8988T (cell line): ENCODE data around the gene RDH13.
"Not testable (repeated sequence)": the region's sequence is repeated elsewhere in the genome, so short reads cannot be mapped to it uniquely, and the experiment has no call there.

Experiments used
- DNase-seq: peaks from one replicate; pipeline ENCODE4 v3.0.0; 2011

The RDH13 gene, protein sequence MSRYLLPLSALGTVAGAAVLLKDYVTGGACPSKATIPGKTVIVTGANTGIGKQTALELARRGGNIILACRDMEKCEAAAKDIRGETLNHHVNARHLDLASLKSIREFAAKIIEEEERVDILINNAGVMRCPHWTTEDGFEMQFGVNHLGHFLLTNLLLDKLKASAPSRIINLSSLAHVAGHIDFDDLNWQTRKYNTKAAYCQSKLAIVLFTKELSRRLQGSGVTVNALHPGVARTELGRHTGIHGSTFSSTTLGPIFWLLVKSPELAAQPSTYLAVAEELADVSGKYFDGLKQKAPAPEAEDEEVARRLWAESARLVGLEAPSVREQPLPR

DNA sequence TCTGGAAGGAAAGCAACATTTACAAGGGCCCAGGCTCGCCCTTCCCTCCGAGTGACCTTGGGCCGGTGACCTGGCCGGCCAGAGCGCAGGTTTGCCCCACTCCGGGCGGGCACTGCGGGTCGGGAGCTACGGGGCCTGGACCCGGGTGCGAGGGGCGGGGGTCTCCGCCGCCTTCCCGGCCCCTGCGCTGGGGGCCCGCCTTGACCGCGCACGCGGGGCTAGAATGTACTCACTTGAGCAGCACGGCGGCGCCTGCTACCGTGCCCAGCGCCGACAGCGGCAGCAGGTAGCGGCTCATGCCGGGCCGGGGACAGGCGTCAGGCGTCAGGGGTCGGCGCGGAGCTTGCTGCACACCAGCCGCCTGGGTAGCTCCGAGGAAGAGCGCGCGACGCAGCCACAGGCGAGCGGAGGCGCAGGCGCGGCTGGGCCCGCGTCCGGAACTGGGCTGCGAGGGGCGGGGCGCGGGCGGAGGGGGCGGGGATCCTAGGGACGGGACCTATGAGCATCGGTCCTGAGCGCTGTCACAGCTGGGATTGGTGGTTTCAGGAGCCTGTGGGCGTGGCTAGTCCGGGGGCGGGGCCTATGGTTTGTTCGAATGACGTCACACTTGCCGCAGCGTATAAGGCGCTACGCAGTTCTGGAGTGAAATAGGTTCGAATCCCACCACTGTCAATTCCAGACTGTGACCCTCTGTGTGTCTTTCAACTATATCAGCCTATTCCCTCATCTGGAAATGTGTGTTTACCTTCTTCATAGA is at the start of gene RDH13:
TSS of gene RDH13 (minus strand) at position 414 of the 757 bp plus-strand sequence. CDS start at position 298, 116 bp downstream.
- no peak for DNase-seq

GRCh38 chr19:55112246-55112776 is 49.4 kb upstream of the RDH13 start:
- DNase-seq, result no peak

- DNase-seq, result no peak
Measured at GRCh38 chr19:55111238-55111831, 48.4 kb upstream of the RDH13 start.

- no peak for DNase-seq
Measured at GRCh38 chr19:55109527-55110291, 46.8 kb upstream of the RDH13 start.

DNA sequence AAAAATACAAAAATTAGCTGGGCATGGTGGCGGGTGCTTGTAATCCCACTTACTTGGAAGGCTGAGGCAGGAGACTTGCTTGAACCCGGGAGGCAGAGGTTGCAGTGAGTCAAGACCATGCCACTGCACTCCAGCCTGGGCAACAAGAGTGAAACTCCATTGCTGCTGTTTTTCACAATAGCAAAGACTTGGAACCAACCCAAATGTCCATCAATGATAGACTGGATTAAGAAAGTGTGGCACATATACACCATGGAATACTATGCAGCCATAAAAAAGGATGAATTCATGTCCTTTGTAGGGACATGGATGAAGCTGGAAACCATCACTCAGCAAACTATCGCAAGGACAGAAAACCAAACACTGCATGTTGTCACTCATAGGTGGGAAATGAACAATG is 44.3 kb upstream of the RDH13 start:
- DNase-seq, result not testable (repeated sequence)

DNA sequence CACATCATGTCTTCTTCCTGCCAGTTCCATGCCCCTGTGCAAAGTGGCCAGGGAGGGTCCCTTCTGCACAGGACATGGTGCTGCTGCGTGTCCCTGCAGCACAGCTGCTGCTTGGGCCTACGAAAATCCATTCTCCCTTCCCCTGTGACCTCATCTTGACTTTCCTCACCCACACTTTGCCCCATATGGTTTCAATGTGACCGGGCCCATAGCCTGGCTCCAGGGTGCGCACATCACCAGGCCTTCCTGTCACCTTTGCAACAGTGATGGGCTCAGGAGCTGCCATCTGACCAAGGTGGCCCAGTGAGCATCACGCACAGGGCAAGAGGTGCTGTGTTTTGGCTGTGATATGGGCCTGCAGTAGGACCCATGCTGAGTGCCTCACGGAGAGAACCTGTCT is 43.6 kb upstream of the RDH13 start:
- DNase-seq, result no peak

DNA sequence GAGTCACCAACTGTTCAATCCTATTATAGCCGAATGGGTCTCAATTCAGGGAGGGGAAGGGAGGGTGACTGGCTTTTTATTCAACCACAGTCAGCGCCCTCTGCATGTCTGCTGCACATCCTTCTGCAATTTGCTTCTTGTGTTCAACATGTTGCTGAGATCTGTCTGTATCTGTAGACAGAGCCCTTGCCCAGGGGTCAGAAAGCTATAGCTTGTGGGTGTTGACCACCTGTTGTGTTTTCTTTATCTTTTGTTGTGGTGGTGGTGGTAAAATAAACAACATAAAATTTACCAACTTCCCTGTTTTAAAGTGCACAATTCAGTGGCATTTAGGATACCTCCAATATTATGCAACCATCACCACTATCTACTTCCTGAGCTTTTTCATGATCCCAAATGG is 42.3 kb upstream of the RDH13 start:
- no peak for DNase-seq

- no peak for DNase-seq
Measured at GRCh38 chr19:55103190-55103589, 40.2 kb upstream of the RDH13 start.

- DNase-seq, result no peak
Measured at GRCh38 chr19:55101261-55101660, 38.3 kb upstream of the RDH13 start.

GRCh38 chr19:55099557-55100506 is 36.9 kb upstream of the RDH13 start:
- no peak for DNase-seq

GRCh38 chr19:55098716-55099556 is 36.0 kb upstream of the RDH13 start:
- DNase-seq, result no peak

DNA sequence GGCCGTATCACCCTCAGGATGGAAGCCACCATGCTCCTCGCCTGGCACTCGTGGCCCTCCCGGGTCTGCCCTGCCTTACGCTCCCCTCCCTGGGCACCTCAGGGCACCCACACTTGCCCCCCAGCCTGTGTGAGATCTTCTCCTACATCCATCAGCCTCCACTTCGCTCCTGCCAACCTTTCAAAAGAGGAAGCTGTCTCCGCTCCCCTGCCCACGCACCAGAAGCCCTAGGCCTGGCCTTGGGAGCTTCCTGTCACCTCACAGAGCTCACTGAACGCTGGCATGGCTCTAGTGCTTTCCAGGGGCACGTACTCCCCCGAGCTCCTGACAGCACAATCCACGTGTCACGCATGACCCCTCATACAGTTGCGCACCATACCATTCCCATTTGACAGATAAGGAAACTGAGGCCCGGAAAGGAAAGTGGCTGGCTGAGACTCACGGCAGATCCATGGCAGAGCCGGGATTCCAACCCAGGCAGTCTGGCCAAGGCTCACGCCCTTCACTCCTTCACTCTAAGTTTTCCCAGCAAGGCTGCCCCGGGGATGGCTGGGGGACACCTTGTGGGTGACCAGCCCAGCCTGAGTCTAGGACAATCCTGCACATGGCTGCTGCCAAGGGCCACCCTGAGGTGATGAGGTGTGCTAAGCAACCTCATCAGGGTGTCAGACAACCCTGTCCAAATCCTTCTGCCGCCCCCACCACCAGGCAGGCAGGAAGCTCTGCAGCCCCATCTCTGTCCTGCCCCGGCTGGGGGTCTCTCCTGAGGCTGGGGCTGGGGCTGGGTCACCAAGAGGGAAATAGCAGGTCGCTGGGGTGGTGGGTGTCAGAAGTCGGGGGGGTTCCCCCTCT is 35.1 kb upstream of the RDH13 start:
- no peak for DNase-seq

DNA sequence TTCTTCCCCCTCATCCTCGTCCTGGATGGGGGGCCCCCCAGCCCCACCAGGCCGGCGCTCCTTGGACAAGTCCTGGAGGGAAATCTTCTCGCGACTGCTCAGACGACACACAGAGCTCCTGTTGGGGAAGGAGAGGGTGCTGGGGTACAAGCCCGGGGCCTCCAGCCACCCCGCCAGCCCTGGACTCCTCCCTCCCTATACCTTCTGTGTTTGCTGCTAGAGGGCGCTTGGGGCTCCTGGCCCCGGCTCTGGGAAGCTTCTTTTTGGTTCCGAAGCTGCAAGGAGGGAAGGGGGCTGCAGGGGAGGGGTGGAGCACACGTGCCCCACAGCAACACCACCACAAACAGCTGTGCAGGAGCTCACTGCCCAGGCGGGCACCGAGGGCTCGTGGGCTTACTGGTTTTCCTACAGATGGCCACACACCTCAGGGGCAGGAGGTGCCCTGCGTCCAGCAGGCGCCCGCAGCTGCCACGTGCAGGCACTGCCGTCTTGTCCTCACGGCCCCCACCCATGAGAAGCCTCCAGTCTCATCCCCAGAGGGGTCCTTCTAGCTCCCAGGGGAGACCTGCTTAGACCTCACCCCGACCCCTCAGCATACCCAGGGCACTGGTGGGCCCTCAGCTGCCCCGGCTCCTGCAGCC is 33.2 kb upstream of the RDH13 start:
- no peak for DNase-seq

GRCh38 chr19:55095260-55096060 is 32.5 kb upstream of the RDH13 start:
- DNase-seq, result peak; percentile 94

DNA sequence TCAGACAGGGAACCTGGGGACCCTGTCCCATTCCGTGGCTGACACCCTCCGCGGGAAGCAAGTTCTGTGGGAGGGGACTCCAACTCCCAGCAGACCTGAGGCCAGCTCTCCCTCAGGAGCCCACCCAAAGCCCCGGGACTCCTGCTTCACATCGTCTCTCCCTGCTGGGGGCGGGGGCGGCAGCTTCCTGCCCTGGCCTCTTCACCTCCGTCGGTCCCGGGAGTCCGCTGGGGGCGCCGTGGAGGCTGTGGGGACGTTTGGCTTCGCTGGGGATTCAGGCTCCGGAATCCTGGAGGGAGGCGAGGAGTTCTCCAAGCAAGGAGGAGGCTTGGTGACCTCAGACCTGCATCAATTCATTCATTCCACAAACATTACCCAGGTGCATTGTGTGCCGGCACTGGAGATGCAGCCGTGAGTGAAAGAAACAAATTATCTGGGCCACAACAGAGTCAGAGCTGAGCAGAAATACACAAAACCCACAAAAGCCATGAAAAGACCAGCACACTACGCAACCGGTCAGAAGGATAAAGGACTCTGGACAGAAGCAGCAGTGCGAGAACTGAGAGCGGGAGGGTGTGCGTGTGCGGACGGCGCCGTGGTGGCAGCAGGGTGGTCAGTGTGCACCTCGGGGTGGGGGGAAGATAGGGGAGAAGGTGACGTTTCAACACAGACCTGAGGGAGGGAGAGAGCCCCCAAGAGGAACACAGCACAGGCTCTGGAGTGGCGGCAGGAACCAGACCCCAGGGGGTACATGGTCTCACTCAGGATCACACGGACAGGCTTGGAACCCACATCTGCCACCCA is 31.7 kb upstream of the RDH13 start:
- no peak for DNase-seq

- DNase-seq, result no peak
Measured at GRCh38 chr19:55092423-55093318, 29.7 kb upstream of the RDH13 start.
